Measurements from ENCODE around the gene MBD3L3.
"Not testable (repeated sequence)": the region's sequence is repeated elsewhere in the genome, so short reads cannot be mapped to it uniquely, and the experiment has no call there.

The MBD3L3 gene

GRCh38 chr19:7063764-7064418 lies 5.4 kb upstream of the MBD3L3 start:
- H3K27me3 ChIP-seq (ENCODE audit: insufficient read depth, low read length, poor library complexity) = no peaks in the 10 kb centered on the region
- H3K27ac ChIP-seq (ENCODE audit: low read length) = no peak overlapping the region
- no peaks in the 10 kb centered on the region for H4K20me1 ChIP-seq (ENCODE audit: insufficient read depth, low read length)
- H3K4me3 ChIP-seq (ENCODE audit: low read depth in 1 of 2, low read length in 2 of 2) = no peak overlapping the region
- ATAC-seq (ENCODE audit: insufficient read depth, low read depth) = no peak
- no peaks in the 10 kb centered on the region for H3K36me3 ChIP-seq (ENCODE audit: insufficient read depth, low read length)
- no peak overlapping the region for H2AFZ ChIP-seq (ENCODE audit: low read depth, low read length)
- DNase-seq = no peak
- no peaks in the 10 kb centered on the region for H3K9me3 ChIP-seq (ENCODE audit: insufficient read depth, low read length, severe bottlenecking)
- TF ChIP-seq CTCF (IDR thresholded peaks at IDR 0.05; ENCODE audit: borderline replicate concordance, extremely low read depth, low read length, poor library complexity, severe bottlenecking) (no peak), EZH2 (IDR thresholded peaks at IDR 0.05; ENCODE audit: borderline replicate concordance, low read depth, low read length, severe bottlenecking) (no peak)
- peaks cover 6% of the 10 kb centered on the region for H3K4me1 ChIP-seq (ENCODE audit: insufficient read depth, low read length)
- H3K9ac ChIP-seq (ENCODE audit: low read depth, low read length) = no peak overlapping the region
- no peaks in the 10 kb centered on the region for H3K79me2 ChIP-seq (ENCODE audit: insufficient read depth, low read length)
- no peak overlapping the region for H3K4me2 ChIP-seq (ENCODE audit: insufficient read depth, low read length)

DNA sequence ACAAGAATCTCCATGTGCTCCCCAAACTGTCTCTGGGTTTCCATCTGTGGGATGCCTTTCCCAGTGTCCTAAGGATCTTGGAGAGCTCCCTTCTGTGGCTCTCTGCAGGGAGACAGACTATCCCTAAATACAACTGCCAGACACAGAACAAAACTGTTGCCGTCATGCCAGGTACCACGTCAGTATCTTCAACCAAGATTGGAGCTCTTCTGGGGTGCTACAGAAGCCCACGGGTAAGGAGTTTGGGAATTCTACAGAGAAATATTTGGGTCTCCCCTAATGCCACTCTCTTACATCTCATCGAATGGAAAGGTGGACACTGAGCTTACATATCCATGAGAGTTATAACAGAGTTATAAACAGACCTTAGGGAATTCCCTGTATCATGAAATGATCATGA lies 4.9 kb upstream of the MBD3L3 start:
- DNase-seq (no peak), ATAC-seq (ENCODE audit: insufficient read depth, low read depth) (no peak)
- no peaks in the 10 kb centered on the region for H3K36me3 ChIP-seq (ENCODE audit: insufficient read depth, low read length)
- peaks cover under 1% of the 10 kb centered on the region for H3K4me1 ChIP-seq (ENCODE audit: insufficient read depth, low read length)
- H3K4me3 ChIP-seq (ENCODE audit: low read depth in 1 of 2, low read length in 2 of 2) = no peak overlapping the region
- H3K9me3 ChIP-seq (ENCODE audit: insufficient read depth, low read length, severe bottlenecking) = no peaks in the 10 kb centered on the region
- H2AFZ ChIP-seq (ENCODE audit: low read depth, low read length) = no peak overlapping the region
- H3K4me2 ChIP-seq (ENCODE audit: insufficient read depth, low read length) = no peak overlapping the region
- no peak for TF ChIP-seq CTCF (IDR thresholded peaks at IDR 0.05; ENCODE audit: borderline replicate concordance, extremely low read depth, low read length, poor library complexity, severe bottlenecking)
- TF ChIP-seq EZH2 (IDR thresholded peaks at IDR 0.05; ENCODE audit: borderline replicate concordance, low read depth, low read length, severe bottlenecking) = no peak
- no peaks in the 10 kb centered on the region for H3K79me2 ChIP-seq (ENCODE audit: insufficient read depth, low read length)
- H3K27ac ChIP-seq (ENCODE audit: low read length) = no peak overlapping the region
- H4K20me1 ChIP-seq (ENCODE audit: insufficient read depth, low read length) = no peaks in the 10 kb centered on the region
- no peaks in the 10 kb centered on the region for H3K27me3 ChIP-seq (ENCODE audit: insufficient read depth, low read length, poor library complexity)
- no peak overlapping the region for H3K9ac ChIP-seq (ENCODE audit: low read depth, low read length)

DNA sequence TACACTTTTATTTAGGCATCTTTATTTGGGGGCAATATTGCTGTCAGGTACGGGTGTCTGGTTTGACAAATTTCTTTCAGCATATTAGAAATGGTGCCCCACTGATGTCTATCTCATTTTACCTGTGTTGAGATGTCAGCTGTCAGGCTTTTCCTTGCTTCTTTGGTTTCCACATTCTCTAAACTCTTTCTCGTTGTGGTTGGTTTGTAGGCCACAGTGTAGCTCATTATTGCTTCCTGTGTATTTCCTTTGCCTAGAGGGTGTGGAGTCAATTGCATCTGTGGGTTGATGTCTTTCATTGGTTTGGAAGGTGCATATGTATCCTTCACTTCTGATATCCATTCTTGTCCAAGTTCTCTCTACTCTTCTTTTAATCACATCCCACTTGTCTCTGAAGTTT lies 1.5 kb upstream of the MBD3L3 start:
- not testable (repeated sequence) for H3K4me3 ChIP-seq (ENCODE audit: low read depth in 1 of 2, low read length in 2 of 2); DNase-seq; H3K27me3 ChIP-seq (ENCODE audit: insufficient read depth, low read length, poor library complexity); H3K79me2 ChIP-seq (ENCODE audit: insufficient read depth, low read length); H2AFZ ChIP-seq (ENCODE audit: low read depth, low read length); H3K9me3 ChIP-seq (ENCODE audit: insufficient read depth, low read length, severe bottlenecking); H3K9ac ChIP-seq (ENCODE audit: low read depth, low read length); H3K4me2 ChIP-seq (ENCODE audit: insufficient read depth, low read length); H4K20me1 ChIP-seq (ENCODE audit: insufficient read depth, low read length); H3K36me3 ChIP-seq (ENCODE audit: insufficient read depth, low read length); H3K4me1 ChIP-seq (ENCODE audit: insufficient read depth, low read length); H3K27ac ChIP-seq (ENCODE audit: low read length)
- peak; percentile 69 for ATAC-seq (ENCODE audit: insufficient read depth, low read depth)

- DNase-seq; H3K4me1 ChIP-seq (ENCODE audit: insufficient read depth, low read length); H3K27ac ChIP-seq (ENCODE audit: low read length); H3K79me2 ChIP-seq (ENCODE audit: insufficient read depth, low read length); ATAC-seq (ENCODE audit: insufficient read depth, low read depth); H3K9me3 ChIP-seq (ENCODE audit: insufficient read depth, low read length, severe bottlenecking); H3K27me3 ChIP-seq (ENCODE audit: insufficient read depth, low read length, poor library complexity); H3K36me3 ChIP-seq (ENCODE audit: insufficient read depth, low read length); H3K4me3 ChIP-seq (ENCODE audit: low read depth in 1 of 2, low read length in 2 of 2); H2AFZ ChIP-seq (ENCODE audit: low read depth, low read length); H4K20me1 ChIP-seq (ENCODE audit: insufficient read depth, low read length); H3K4me2 ChIP-seq (ENCODE audit: insufficient read depth, low read length); H3K9ac ChIP-seq (ENCODE audit: low read depth, low read length): not testable (repeated sequence)
These were observed 2.1 kb downstream of the MBD3L3 start for GRCh38 chr19:7056371-7056770.

- H3K9ac ChIP-seq (ENCODE audit: low read depth, low read length); H3K27me3 ChIP-seq (ENCODE audit: insufficient read depth, low read length, poor library complexity); H3K4me2 ChIP-seq (ENCODE audit: insufficient read depth, low read length); H3K79me2 ChIP-seq (ENCODE audit: insufficient read depth, low read length); H3K9me3 ChIP-seq (ENCODE audit: insufficient read depth, low read length, severe bottlenecking); ATAC-seq (ENCODE audit: insufficient read depth, low read depth); DNase-seq; H3K4me3 ChIP-seq (ENCODE audit: low read depth in 1 of 2, low read length in 2 of 2); H4K20me1 ChIP-seq (ENCODE audit: insufficient read depth, low read length); H2AFZ ChIP-seq (ENCODE audit: low read depth, low read length); H3K27ac ChIP-seq (ENCODE audit: low read length); H3K36me3 ChIP-seq (ENCODE audit: insufficient read depth, low read length); H3K4me1 ChIP-seq (ENCODE audit: insufficient read depth, low read length): not testable (repeated sequence)
These were observed 2.8 kb downstream of the MBD3L3 start for GRCh38 chr19:7055679-7056078.

GRCh38 chr19:7054635-7055368 lies 3.7 kb downstream of the MBD3L3 start:
- not testable (repeated sequence) for H3K4me2 ChIP-seq (ENCODE audit: insufficient read depth, low read length); H4K20me1 ChIP-seq (ENCODE audit: insufficient read depth, low read length); H3K4me1 ChIP-seq (ENCODE audit: insufficient read depth, low read length); H2AFZ ChIP-seq (ENCODE audit: low read depth, low read length); H3K27me3 ChIP-seq (ENCODE audit: insufficient read depth, low read length, poor library complexity); H3K36me3 ChIP-seq (ENCODE audit: insufficient read depth, low read length); H3K9me3 ChIP-seq (ENCODE audit: insufficient read depth, low read length, severe bottlenecking); H3K4me3 ChIP-seq (ENCODE audit: low read depth in 1 of 2, low read length in 2 of 2); H3K79me2 ChIP-seq (ENCODE audit: insufficient read depth, low read length); DNase-seq; H3K27ac ChIP-seq (ENCODE audit: low read length); H3K9ac ChIP-seq (ENCODE audit: low read depth, low read length); ATAC-seq (ENCODE audit: insufficient read depth, low read depth)
